WTC11 (cell line): ENCODE data around the gene B4GAT1. TPM values are rescaled to one million over a fixed set of nuclear protein-coding genes. Genes with fewer than 3 reads are reported as not detected.

Experiments used
- ATAC-seq: fragments of 200-7000 bp; cut with Tn5 transposase; 2 replicates; pipeline ENCODE4 v1.10.0; 2021; ENCODE audit warnings: mild to moderate bottlenecking, moderate library complexity
- CTCF ChIA-PET: fragments of 300-600 bp; sonication (Branson Sonifier 250); formaldehyde crosslinking; loops from one replicate; lab custom pipeline; 2021; ENCODE audit warnings: antibody characterized with exemption; lab: Charles Lee
- POLR2A ChIA-PET: fragments of 350-600 bp; sonication (Branson Sonifier 250); formaldehyde crosslinking; loops from one replicate; lab custom pipeline; 2021; ENCODE audit warnings: antibody characterized with exemption; lab: Charles Lee
- DNase-seq: peaks from one replicate; pipeline ENCODE4 v3.0.0; 2021; ENCODE audit warnings: low spot score
- H3K27ac Mint-ChIP-seq: 2 replicates; pipeline ENCODE4 v1.8.0; 2021; ENCODE audit warnings: mixed read lengths
- H3K27me3 Mint-ChIP-seq: 2 replicates; pipeline ENCODE4 v1.8.0; 2021; ENCODE audit warnings: low read depth, mild to moderate bottlenecking, moderate library complexity, mixed read lengths
- H3K36me3 Mint-ChIP-seq: 2 replicates; pipeline ENCODE4 v1.8.0; 2021; ENCODE audit warnings: mixed read lengths
- H3K4me1 Mint-ChIP-seq: 2 replicates; pipeline ENCODE4 v1.8.0; 2022; ENCODE audit warnings: mixed read lengths
- H3K4me3 Mint-ChIP-seq: 2 replicates; pipeline ENCODE4 v1.8.0; 2021; ENCODE audit warnings: mild to moderate bottlenecking, moderate library complexity, mixed read lengths
- H3K9me3 Mint-ChIP-seq: 2 replicates; pipeline ENCODE4 v1.8.0; 2021; ENCODE audit warnings: mixed read lengths
- CTCF ChIP-seq: fragments of 200-600 bp; IDR thresholded peaks from 2 replicates; pipeline ENCODE4 v1.8.0; 2022; ENCODE audit warnings: antibody characterized with exemption
- FOXK1 ChIP-seq: sonication (generic); formaldehyde crosslinking; IDR thresholded peaks from 2 replicates; pipeline ENCODE4 v1.8.0; 2022; ENCODE audit warnings: mild to moderate bottlenecking, moderate library complexity, missing genetic modification reagents
- HMGXB4 ChIP-seq: sonication (generic); formaldehyde crosslinking; IDR thresholded peaks from 2 replicates; pipeline ENCODE4 v1.8.1; 2023; ENCODE audit warnings: mild to moderate bottlenecking, moderate library complexity, missing genetic modification reagents
- PRRX2 ChIP-seq: fragments of 250-450 bp; sonication (Bioruptor Pico); IDR thresholded peaks from 2 replicates; pipeline ENCODE4 v1.8.0; 2021; ENCODE audit warnings: mild to moderate bottlenecking
- SMAD3 ChIP-seq: sonication (generic); formaldehyde crosslinking; IDR thresholded peaks from 2 replicates; pipeline ENCODE4 v1.8.0; 2022; ENCODE audit warnings: missing genetic modification reagents, mild to moderate bottlenecking, borderline replicate concordance
- SMAD4 ChIP-seq: sonication (generic); formaldehyde crosslinking; IDR thresholded peaks from 2 replicates; pipeline ENCODE4 v1.8.0; 2022; ENCODE audit warnings: mild to moderate bottlenecking, missing genetic modification reagents
- SOX15 ChIP-seq: fragments of 250-450 bp; sonication (Bioruptor Pico); IDR thresholded peaks from 2 replicates; pipeline ENCODE4 v1.9.0; 2021; ENCODE audit warnings: mild to moderate bottlenecking
- SP1 ChIP-seq: sonication (generic); formaldehyde crosslinking; conservative IDR thresholded peaks from 2 replicates; pipeline ENCODE4 v1.8.1; 2022; ENCODE audit warnings: missing genetic modification reagents
- ZNF121 ChIP-seq: sonication (generic); formaldehyde crosslinking; IDR thresholded peaks from 2 replicates; pipeline ENCODE4 v1.8.0; 2023; ENCODE audit warnings: missing genetic modification reagents
- total RNA-seq: library from RNA; stranded (reverse); gene quantifications from 3 replicates; pipeline ENCODE4 v1.2.3, GENCODE V29; 2021
- TF ChIP-seq, protein P1 (sequence below): sonication (generic); formaldehyde crosslinking; IDR thresholded peaks from 2 replicates; pipeline ENCODE4 v1.8.1; 2023; ENCODE audit warnings: mild to moderate bottlenecking, missing genetic modification reagents
- TF ChIP-seq, protein P2 (sequence below): fragments of 250-450 bp; sonication (Bioruptor Pico); IDR thresholded peaks from 2 replicates; pipeline ENCODE4 v1.9.0; 2021; ENCODE audit warnings: mild to moderate bottlenecking, borderline replicate concordance
- TF ChIP-seq, protein P3 (sequence below): sonication (generic); formaldehyde crosslinking; IDR thresholded peaks from 2 replicates; pipeline ENCODE4 v1.8.1; 2023; ENCODE audit warnings: mild to moderate bottlenecking, missing genetic modification reagents, moderate library complexity
- TF ChIP-seq, protein P4 (sequence below): sonication (generic); formaldehyde crosslinking; IDR thresholded peaks from 2 replicates; pipeline ENCODE4 v1.8.0; 2022; ENCODE audit warnings: mild to moderate bottlenecking, missing genetic modification reagents

Gene B4GAT1
- total RNA-seq, 1 experiment from 2014 or later: 34.1 TPM

DNA sequence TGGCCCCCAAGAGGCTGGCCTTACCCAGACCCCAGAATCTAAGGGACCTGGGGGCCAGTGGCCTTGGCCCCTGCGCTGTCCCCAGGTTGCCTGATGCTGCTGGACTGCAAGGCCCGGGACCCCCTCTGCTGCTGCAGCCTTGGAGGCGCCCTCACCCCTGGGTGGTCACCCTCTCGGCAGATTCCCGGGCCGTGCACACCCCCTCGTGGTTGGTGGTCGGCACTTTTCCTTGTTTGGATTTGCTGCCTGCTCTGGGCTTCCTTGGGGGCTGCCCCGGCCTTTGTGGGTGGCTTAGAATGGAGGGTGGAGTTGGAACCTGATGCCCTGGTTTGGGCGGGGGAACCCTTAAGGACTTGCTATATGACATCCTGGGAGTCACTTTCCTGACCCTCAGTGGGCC is 16.5 kb downstream of the B4GAT1 start (continued):
- no peak for TF ChIP-seq PRRX2
- TF ChIP-seq FOXK1 (CRISPR knock-in tag): no peak
- TF ChIP-seq, protein P1, sequence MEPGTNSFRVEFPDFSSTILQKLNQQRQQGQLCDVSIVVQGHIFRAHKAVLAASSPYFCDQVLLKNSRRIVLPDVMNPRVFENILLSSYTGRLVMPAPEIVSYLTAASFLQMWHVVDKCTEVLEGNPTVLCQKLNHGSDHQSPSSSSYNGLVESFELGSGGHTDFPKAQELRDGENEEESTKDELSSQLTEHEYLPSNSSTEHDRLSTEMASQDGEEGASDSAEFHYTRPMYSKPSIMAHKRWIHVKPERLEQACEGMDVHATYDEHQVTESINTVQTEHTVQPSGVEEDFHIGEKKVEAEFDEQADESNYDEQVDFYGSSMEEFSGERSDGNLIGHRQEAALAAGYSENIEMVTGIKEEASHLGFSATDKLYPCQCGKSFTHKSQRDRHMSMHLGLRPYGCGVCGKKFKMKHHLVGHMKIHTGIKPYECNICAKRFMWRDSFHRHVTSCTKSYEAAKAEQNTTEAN (CRISPR knock-in tag): no peak
- TF ChIP-seq, protein P2, sequence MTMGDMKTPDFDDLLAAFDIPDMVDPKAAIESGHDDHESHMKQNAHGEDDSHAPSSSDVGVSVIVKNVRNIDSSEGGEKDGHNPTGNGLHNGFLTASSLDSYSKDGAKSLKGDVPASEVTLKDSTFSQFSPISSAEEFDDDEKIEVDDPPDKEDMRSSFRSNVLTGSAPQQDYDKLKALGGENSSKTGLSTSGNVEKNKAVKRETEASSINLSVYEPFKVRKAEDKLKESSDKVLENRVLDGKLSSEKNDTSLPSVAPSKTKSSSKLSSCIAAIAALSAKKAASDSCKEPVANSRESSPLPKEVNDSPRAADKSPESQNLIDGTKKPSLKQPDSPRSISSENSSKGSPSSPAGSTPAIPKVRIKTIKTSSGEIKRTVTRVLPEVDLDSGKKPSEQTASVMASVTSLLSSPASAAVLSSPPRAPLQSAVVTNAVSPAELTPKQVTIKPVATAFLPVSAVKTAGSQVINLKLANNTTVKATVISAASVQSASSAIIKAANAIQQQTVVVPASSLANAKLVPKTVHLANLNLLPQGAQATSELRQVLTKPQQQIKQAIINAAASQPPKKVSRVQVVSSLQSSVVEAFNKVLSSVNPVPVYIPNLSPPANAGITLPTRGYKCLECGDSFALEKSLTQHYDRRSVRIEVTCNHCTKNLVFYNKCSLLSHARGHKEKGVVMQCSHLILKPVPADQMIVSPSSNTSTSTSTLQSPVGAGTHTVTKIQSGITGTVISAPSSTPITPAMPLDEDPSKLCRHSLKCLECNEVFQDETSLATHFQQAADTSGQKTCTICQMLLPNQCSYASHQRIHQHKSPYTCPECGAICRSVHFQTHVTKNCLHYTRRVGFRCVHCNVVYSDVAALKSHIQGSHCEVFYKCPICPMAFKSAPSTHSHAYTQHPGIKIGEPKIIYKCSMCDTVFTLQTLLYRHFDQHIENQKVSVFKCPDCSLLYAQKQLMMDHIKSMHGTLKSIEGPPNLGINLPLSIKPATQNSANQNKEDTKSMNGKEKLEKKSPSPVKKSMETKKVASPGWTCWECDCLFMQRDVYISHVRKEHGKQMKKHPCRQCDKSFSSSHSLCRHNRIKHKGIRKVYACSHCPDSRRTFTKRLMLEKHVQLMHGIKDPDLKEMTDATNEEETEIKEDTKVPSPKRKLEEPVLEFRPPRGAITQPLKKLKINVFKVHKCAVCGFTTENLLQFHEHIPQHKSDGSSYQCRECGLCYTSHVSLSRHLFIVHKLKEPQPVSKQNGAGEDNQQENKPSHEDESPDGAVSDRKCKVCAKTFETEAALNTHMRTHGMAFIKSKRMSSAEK (CRISPR knock-in tag): no peak
- no peak for TF ChIP-seq CTCF
- TF ChIP-seq, protein P3, sequence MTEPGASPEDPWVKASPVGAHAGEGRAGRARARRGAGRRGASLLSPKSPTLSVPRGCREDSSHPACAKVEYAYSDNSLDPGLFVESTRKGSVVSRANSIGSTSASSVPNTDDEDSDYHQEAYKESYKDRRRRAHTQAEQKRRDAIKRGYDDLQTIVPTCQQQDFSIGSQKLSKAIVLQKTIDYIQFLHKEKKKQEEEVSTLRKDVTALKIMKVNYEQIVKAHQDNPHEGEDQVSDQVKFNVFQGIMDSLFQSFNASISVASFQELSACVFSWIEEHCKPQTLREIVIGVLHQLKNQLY (CRISPR knock-in tag): no peak

DNA sequence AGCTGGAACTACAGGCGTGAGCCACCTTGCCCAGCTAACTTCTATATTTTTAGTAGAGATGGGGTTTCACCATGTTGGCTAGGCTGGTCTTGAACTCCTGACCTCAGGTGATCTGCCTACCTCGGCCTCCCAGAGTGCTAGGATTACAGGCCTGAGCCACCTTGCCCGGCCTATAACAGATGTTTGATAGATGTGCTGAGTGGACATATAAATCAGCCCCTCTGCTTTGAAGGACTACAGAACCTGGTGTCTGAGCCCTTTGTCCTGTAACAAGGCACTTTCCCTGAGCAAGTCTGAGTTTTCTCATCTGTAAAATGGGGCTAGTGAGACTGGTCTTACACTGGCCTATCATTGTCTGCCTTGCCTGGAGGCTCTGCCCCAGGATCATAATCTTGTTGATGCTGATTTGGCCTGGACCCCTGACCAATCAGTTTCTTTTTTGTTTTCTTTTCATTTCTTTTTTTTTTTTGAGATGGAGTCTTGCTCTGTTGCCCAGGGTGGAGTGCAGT is 18.2 kb downstream of the B4GAT1 start:
- Mint-ChIP-seq H3K27ac (no peak overlapping the region), H3K36me3 (no peaks in the 10 kb centered on the region), H3K4me1 (peaks cover 15% of the 10 kb centered on the region), H3K4me3 (no peak overlapping the region), H3K9me3 (no peaks in the 10 kb centered on the region), H3K27me3 (peaks cover 11% of the 10 kb centered on the region)
- TF ChIP-seq SP1 (CRISPR knock-in tag) (no peak), HMGXB4 (CRISPR knock-in tag) (no peak), ZNF121 (CRISPR knock-in tag) (no peak), SMAD3 (CRISPR knock-in tag) (no peak), SMAD4 (CRISPR knock-in tag) (no peak), SOX15 (CRISPR knock-in tag) (no peak)
- TF ChIP-seq, protein P4, sequence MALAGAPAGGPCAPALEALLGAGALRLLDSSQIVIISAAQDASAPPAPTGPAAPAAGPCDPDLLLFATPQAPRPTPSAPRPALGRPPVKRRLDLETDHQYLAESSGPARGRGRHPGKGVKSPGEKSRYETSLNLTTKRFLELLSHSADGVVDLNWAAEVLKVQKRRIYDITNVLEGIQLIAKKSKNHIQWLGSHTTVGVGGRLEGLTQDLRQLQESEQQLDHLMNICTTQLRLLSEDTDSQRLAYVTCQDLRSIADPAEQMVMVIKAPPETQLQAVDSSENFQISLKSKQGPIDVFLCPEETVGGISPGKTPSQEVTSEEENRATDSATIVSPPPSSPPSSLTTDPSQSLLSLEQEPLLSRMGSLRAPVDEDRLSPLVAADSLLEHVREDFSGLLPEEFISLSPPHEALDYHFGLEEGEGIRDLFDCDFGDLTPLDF (CRISPR knock-in tag): no peak
- ChIA-PET CTCF (interaction anchor here (0.9 to 8.7 kb wide), 12 partner anchors 9 to 162 kb away, joined by 3 to 319 read pairs (median 5); partner anchors contain the start of genes CD248 and YIF1A), POLR2A (interaction anchor here (0.9 to 1.1 kb wide), 2 partner anchors 17 to 47 kb away, joined by 3 to 7 read pairs; no protein-coding TSS in a partner anchor)
- no peak for DNase-seq
- ATAC-seq: no peak
